Medulla oblongata (tissue), 1 donor: ENCODE measurements around the gene GPC5.
"Not testable (repeated sequence)": the region's sequence is repeated elsewhere in the genome, so short reads cannot be mapped to it uniquely, and the experiment has no call there.

ENCODE experiments used
- DNase-seq: peaks from one replicate; pipeline ENCODE4 v3.0.0-alpha.2; 2015; ENCODE audit errors: extremely low spot score

The GPC5 gene

DNA sequence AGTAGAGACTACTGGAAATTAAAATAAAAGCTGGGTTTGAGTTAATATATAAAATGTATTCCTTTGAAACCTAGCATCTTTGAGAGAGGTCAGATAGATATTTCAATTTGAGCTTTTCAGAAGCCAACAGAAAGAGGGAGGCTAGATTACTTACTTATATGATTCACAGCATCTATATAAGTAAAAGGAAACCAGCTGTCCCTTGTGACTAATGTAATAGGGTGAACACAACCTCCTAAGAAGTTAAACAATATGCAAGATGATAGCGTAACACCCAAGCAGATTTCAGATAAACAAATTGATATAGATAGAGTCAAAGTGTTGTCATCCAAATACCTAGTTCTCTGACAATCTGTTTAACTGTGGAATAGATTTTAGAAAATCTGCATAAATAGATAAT is 1434.7 kb downstream of the GPC5 start:
- DNase-seq, result no peak

DNA sequence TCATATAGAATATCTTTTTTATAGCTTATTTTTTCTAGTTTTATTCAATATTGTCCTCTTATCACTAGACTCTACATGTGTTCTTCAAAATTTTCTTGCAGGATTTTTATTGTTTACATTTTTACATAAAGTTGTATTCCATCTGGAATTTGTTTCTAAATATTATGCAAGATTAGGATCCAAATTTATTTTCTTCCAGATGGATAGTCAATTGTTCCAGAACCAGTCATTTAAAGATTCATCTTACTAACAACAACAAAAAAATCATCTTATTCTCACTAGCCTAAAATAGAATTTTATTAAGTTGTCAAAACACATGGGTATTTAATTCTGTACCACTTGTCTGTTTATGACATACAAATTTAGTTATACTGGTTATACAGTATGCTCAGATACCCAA is 1437.8 kb downstream of the GPC5 start:
- DNase-seq, result no peak

DNA sequence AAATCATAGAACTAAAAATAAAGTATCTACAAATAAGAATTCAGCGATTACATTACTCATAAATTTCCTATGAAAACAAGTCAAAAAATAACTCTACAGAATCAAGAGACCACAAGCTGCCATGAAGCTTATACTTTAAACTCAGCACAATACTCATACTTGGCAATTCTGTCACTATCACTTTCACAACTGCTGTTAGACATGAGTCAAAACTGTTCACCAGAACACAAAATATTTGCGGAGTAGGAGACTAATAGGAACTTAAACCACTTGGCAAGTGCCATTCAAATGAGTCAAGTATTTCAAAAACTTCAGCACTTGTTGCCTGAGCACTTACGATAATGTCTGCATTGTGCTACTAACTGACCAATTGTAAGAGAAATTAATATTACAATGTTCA is 1440.4 kb downstream of the GPC5 start:
- DNase-seq, result no peak

DNA sequence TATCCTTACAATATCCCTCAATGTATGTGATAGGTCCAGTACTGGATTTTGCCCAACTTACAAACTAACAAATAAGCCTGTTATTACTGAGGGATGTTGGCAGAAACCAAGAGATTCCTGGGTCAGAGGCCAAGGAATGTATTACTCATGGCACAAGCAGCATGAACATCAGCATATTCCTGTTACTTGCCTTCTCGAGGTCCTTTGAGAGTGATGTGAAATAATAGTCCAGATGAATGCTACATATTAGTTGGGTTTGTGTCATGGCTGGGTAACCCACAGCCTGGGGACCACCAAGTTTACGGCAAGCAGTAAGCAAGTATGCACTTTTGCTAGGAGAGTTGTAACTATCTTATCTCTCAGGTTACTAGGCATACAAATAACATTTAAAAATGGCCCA is 1443.7 kb downstream of the GPC5 start:
- no peak for DNase-seq

DNA sequence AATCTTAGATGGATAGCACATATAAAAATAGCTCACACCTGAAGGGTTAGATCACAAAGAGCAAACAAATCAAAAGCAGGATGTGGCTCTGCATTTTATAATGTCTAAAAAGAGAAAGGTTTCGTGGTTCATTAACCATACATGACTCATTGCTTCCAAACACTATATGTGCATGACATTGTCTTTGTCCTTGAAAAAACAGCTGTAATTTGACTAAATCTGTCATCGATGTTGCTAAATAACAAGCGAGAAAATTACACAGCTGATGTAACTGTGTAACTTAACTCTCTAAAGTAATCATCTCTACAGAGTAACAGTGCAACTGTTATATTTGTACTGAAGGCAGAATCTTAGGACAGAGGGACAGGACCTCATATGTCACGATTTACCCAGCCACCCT is 1445.1 kb downstream of the GPC5 start:
- no peak for DNase-seq

DNA sequence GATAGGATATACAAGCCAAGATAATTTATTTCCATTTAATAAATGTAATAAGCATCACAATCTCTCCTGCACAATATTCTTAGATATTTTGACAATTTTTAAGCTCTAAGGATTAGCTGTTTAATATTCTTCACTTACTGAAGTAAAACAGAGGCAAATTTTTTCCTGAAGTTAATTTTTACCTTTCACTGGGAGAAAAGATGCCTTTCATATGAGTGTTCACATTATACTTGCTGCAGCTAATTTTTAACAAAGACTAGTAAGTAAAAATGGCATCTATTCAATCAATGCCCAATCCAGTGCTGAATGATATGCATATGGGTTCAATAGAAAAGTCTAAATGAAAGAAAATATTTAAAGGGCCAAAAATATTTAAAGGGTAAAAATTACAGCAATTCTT is 1451.0 kb downstream of the GPC5 start:
- no peak for DNase-seq

DNA sequence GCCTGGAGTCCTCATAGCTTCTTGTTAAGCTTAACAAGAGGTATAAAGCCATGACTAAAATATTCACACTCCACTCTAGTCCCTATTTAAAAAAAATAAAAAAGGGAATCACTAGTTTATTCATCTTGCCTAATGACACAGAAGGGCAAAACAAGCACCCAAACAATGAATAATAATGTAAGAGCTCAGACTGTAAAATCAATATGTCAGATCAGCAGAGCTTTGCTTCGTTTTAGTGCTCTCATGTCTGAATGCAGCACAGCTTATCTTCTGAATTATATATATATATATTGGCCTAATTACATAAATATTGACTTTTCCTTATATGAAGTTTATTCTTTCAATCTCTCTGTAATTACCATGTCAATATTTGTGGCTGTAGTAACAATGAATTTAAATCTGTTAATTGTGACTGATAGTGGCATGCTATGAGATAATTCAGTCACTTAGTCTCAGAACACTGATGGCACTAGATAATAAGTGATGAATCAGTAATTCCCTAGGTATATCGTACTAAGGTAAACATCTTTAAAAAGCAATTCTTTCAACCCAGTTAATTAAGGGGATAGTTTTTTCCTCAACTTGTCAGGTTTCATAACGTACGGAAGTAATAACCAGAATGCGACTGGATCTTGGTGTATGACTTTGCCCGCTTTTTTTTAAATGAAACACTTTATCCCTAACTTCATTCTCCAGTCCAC is 1466.3 kb downstream of the GPC5 start:
- no peak for DNase-seq

DNA sequence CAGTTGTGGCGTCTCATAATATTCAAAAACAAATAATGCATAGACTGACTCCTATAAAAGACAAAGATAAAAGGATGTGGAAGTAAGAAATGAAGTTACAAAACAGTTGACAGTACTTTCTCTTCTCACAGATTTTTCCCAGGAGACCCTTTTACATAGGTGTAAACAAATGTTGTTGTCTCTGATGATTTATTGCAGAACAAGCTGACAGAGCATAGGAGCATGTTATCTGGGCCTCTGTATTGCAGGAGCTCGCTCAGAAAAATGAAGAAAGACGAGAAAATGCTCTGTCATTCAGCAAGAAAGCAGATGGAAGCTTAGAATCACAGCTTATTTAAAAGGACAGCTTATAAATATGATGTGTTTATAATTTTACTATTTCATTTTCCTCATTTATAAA is 1474.6 kb downstream of the GPC5 start:
- DNase-seq, result no peak

DNA sequence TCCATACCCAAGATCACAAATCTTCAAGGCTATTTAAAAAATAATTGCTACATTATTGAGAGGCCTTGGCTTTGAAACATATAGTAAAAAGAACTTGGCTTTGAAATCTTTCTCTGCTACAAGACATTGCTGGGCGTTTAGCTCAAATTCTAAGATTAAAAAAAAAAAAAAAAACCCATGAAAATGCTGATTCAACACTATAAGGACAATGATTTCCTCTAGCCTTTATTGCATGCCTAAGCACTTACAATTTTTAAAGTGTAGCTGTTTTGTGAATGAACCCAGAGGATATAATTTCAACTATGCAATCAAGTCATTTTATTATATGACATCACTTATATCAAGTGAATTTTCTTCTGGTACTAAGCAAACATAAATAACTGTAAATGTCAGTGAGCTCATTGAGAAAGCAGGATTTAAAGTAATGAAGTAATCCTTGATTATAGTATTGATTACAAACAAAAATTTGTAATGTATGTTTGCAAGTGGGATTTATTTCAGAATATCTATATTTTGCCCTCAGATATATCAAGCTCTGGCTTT is 1488.2 kb downstream of the GPC5 start:
- no peak for DNase-seq

DNA sequence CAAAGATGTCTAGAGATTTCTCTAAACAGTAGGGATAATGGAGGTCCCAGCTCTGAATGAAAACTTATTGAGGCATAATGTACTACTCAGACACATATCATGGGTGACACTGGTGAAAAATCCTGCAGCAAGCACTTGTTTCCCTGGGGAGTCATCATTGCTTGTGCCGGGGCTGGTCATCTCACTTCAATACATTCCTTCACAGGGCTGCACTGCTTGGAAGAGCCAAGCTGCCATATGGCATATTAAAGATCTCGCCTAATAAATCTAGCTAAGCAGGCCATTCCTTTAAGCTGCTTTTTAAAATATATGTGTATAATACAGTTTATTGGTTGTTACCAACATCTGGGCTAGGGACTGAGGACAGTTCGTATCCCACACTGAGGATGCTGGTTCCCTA is 1496.0 kb downstream of the GPC5 start:
- no peak for DNase-seq

DNA sequence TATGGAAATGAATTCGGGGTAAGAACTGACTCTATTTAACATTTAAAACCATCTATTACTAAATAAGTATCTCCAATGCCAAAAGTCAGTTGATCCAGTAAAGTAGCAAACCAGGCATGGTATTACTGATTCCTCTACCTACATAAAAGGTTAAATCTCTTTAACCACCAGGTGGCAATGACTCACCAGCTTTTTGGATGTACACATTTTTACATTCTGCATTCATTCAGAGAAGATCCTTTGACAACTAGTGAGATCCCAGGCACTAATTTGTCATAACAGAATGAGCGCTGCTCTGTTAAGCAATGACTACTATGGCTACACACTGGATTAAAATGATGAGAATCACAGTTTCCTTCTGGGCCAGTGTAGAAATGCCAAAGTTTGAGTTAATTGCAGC is 1498.4 kb downstream of the GPC5 start:
- no peak for DNase-seq

DNA sequence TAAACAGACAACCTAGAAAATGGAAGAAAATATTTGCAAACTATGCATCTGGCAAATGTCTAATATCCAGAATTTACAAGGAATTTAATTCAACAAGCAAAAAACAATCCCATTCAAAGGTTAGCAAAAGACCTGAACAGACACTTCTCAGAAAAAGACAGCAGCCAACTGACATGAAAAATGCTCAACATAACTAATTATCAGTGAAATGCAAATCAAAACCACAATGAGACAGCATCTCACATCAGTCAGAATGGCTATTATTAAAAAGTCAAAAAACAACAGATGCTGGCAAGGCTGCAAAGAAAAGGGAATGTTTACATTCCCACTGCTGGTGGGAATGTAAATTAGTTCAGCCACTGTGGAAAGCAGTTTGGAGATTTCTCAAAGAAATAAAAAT is 1500.5 kb downstream of the GPC5 start:
- DNase-seq, result not testable (repeated sequence)

DNA sequence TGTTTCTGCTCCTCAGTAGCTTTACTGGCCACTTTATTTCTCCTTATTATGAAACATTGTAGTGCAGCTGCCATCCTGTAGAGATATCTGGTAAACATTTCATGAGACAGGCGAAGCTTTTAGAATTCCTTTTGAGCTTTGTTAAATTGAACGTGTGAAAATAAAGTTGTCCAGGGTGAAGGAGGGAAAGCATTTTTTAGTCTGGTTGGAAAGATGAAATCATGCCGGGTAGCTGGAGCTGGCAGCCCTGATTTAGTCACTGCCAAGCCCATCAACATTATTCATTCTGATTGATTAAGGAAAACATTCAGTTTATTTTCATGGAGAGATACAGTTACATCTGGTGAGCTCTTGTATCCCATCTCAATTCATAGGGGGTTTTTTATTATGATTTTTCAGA is 1502.0 kb downstream of the GPC5 start:
- no peak for DNase-seq

DNA sequence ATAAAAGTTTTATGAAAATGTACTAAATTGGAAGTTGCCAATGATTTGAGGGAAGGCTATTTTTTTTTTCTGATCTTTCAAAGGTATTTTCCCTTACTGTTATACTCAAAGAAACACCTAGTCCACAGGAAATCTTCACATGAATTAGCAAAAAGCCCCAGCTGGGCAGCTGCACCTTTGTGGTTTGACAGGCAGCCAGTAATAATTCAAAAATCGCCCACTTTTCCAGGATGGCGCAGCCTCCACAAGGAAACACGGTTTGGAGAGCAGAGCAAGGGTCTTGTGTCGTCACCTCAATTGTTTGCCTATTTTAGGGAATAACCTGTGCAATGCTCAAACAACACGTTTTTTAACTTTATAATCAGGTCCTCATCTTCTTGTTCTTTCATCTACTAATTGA is 1503.3 kb downstream of the GPC5 start:
- DNase-seq, result no peak

DNA sequence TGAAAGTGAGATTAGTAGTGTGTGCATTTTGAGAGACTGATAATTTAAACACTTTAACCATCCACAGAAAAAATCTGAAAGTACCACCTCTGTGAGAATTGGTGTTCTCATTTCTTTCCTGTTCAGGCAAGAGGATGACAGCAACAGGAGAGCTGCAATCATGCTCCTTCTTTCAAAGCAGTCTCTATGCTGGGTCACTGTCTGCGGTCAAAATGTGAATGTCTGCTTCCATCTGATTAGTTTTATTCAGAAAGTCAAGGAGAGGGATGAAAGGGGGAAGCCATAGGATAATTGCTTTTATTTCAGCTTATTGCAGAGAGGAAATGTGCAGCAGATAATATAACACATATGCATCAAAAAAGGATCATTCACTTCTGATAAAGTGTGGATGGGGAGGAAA is 1514.2 kb downstream of the GPC5 start:
- no peak for DNase-seq

DNA sequence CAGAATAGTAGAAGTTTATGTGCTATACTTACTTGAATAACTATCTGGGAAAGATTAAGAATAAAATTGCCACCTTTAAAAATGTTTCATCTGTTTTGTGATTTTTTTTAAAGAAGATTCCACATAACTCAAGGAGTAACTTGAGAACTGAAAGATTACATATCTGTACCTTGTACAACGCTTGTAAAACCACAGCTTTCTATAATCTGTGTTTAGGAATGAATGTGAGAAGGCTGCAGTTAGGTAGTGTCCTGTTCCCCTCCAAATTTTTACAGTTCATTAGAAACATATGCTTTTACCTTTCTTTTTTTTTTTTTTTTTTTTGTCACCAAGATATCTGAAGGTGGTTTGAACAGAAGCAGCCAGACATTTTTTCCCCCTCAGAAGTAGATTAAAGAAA is 1515.4 kb downstream of the GPC5 start:
- DNase-seq, result no peak
